T-cell (primary cell): ENCODE data around the gene SETDB1. TPM values are rescaled to one million over a fixed set of nuclear protein-coding genes. Genes with fewer than 3 reads are reported as not detected.

ENCODE experiments used
- ATAC-seq, 4 experiments: fragments of 200-7000 bp in 3 of 4; fragments of 150-1000 bp in 1 of 4; cut with Tn5 transposase; replicated peaks in 1 of 4; 1 replicate in 3 of 4; 2 replicates in 1 of 4; pipeline ENCODE4 v1.10.0; 2021; ENCODE audit warnings: moderate library complexity in 3 of 4, mild to moderate bottlenecking in 2 of 4, moderate number of reproducible peaks in 1 of 4
- CTCF ChIA-PET, 2 donors: fragments of 300-600 bp; sonication (Branson Sonifier 250); formaldehyde crosslinking; loops; one replicate each; lab custom pipeline; 2022; ENCODE audit warnings: antibody characterized with exemption in 2 of 2; lab: Charles Lee
- POLR2A ChIA-PET, 2 donors: fragments of 300-600 bp; sonication (Branson Sonifier 250); formaldehyde crosslinking; loops; one replicate each; lab custom pipeline; 2022; ENCODE audit warnings: antibody characterized with exemption in 2 of 2; lab: Charles Lee
- DNase-seq, 35 experiments: peaks; one replicate each; pipeline versions ENCODE4 v3.0.0 to v3.0.0-alpha.2; 2013 to 2023
- H3K27ac ChIP-seq: one replicate; pipeline ENCODE4 v1.5.1; 2013; ENCODE audit warnings: low read length
- H3K27me3 ChIP-seq, 2 experiments: replicated peaks in 1 of 2; 1 replicate in 1 of 2; 2 replicates in 1 of 2; pipeline versions ENCODE4 v1.6.1 to v1.7.0; 2013; ENCODE audit warnings: low read length in 1 of 2, mixed read lengths in 1 of 2; ENCODE audit not compliant: control insufficient read depth in 2 of 2, insufficient read depth in 2 of 2; ENCODE audit errors: extremely low read depth in 1 of 2
- H3K36me3 ChIP-seq, 2 donors: 1 replicate in 1 of 2; 2 replicates in 1 of 2; pipeline versions ENCODE4 v1.6.1 to v1.7.0; 2013; ENCODE audit warnings: low read length in 1 of 2; ENCODE audit not compliant: control insufficient read depth in 2 of 2, insufficient read depth in 1 of 2; ENCODE audit errors: extremely low read depth in 1 of 2
- H3K4me1 ChIP-seq, 2 experiments: 1 replicate in 1 of 2; 2 replicates in 1 of 2; pipeline versions ENCODE4 v1.6.1 to v1.7.0; 2013; ENCODE audit warnings: low read length in 2 of 2, mixed read lengths in 1 of 2; ENCODE audit not compliant: insufficient read depth in 2 of 2, control insufficient read depth in 1 of 2; ENCODE audit errors: extremely low read depth in 1 of 2
- H3K4me3 ChIP-seq, 2 donors: 1 replicate in 1 of 2; 2 replicates in 1 of 2; pipeline versions ENCODE4 v1.5.1 to v1.7.0; 2013; ENCODE audit warnings: mild to moderate bottlenecking in 2 of 2, low read length in 1 of 2, moderate library complexity in 1 of 2; ENCODE audit not compliant: control insufficient read depth in 1 of 2; ENCODE audit errors: extremely low read depth in 1 of 2
- H3K9me3 ChIP-seq: 2 replicates; pipeline ENCODE4 v1.7.0; 2013
- H3K27ac Mint-ChIP-seq, 2 donors: one replicate each; pipeline ENCODE4 v1.8.0; 2020 to 2021; ENCODE audit warnings: mild to moderate bottlenecking in 2 of 2, mixed read lengths in 2 of 2
- H3K27me3 Mint-ChIP-seq, 2 donors: one replicate each; pipeline ENCODE4 v1.8.0; 2021 to 2022; ENCODE audit warnings: mixed read lengths in 2 of 2
- H3K36me3 Mint-ChIP-seq: one replicate; pipeline ENCODE4 v1.8.0; 2021; ENCODE audit warnings: mixed read lengths
- H3K4me1 Mint-ChIP-seq, 3 donors: one replicate each; pipeline ENCODE4 v1.8.0; 2020 to 2022; ENCODE audit warnings: mixed read lengths in 3 of 3, mild to moderate bottlenecking in 1 of 3
- H3K4me3 Mint-ChIP-seq, 3 donors: one replicate each; pipeline ENCODE4 v1.8.0; 2020 to 2022; ENCODE audit warnings: mild to moderate bottlenecking in 3 of 3, mixed read lengths in 3 of 3, moderate library complexity in 3 of 3
- H3K9me3 Mint-ChIP-seq, 3 donors: one replicate each; pipeline ENCODE4 v1.8.0; 2020 to 2022; ENCODE audit warnings: mixed read lengths in 3 of 3
- WGBS: methylation state at CpG from one replicate; pipeline ENCODE4 v1.1.5; 2013; ENCODE audit warnings: missing lambda C conversion rate; ENCODE audit not compliant: insufficient coverage; 5-methylcytosine and 5-hydroxymethylcytosine counted together
- total RNA-seq, 35 experiments: library from RNA in 6 of 35; stranded (reverse) in 6 of 35; fragments of 120-200 nt in 1 of 35; gene quantifications; one replicate each; pipeline versions ENCODE4 v1.2.1 to v1.2.4 and lab custom pipeline; 2013 to 2026

The SETDB1 gene
- total RNA-seq, 5 donors from 2014 or later (not counting 1 experiment from before 2014, with no cell fraction given), result 44.5 to 72.6 (median 62.5) TPM

DNA sequence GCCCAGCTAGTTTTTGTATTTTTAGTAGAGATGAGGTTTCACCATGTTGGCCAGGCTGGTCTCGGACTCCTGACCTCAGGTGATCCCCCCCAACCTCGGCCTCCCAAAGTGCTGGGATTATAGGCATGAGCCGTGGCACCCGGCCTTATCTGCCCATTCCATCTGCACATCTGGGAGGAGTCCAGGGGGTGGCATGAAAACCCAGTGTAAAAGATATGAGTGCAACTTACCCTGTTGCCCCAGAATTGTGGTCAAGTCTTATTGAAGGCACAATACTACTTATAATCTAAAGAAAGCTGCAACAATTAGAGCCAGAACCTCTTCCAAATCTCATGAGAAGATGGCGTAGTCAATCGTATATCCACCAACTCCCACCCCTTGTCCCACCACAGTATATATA, 20.9 kb upstream of the SETDB1 start:
- ATAC-seq (no peak), DNase-seq (no peak)
- H3K36me3 ChIP-seq, result no peaks in the 10 kb centered on the region
- Mint-ChIP-seq H3K27me3 (no peaks in the 10 kb centered on the region), H3K4me1 (peaks cover 0 to 3% (median 0%) of the 10 kb centered on the region in 3 donors), H3K36me3 (no peaks in the 10 kb centered on the region), H3K4me3 (no peak overlapping the region), H3K9me3 (no peaks in the 10 kb centered on the region), H3K27ac (no peak overlapping the region)
- H3K27me3 ChIP-seq, result no peaks in the 10 kb centered on the region
- ChIA-PET CTCF (interaction anchor here in 1 of 2 donors (0.6 kb wide), 1 partner anchor 589 kb away, joined by 3 read pairs; no protein-coding TSS in a partner anchor), POLR2A (no interaction called here)
- no peak overlapping the region for H3K27ac ChIP-seq
- no peak overlapping the region for H3K4me3 ChIP-seq
- no peaks in the 10 kb centered on the region for H3K4me1 ChIP-seq
- no peaks in the 10 kb centered on the region for H3K9me3 ChIP-seq
- WGBS, result 100% methylated on average over 2 of the region's 6 CpGs

GRCh38 chr1:150906329-150906728, 19.8 kb upstream of the SETDB1 start:
- no peaks in the 10 kb centered on the region for H3K36me3 Mint-ChIP-seq
- H3K27me3 ChIP-seq, result no peaks in the 10 kb centered on the region
- no CpG with 5 or more reads among the region's 1 CpG for WGBS
- no peaks in the 10 kb centered on the region for H3K4me1 ChIP-seq
- ChIA-PET POLR2A (interaction anchor here in 1 of 2 donors (0.6 kb wide), 1 partner anchor 89 kb away, joined by 4 read pairs; no protein-coding TSS in a partner anchor), CTCF (interaction anchor here in 1 of 2 donors (0.6 kb wide), 1 partner anchor 139 kb away, joined by 10 read pairs; no protein-coding TSS in a partner anchor)
- no peak for ATAC-seq
- peaks cover 0 to 3% (median 0%) of the 10 kb centered on the region in 3 donors for H3K4me1 Mint-ChIP-seq
- H3K36me3 ChIP-seq, result no peaks in the 10 kb centered on the region
- H3K9me3 Mint-ChIP-seq, result no peaks in the 10 kb centered on the region
- no peak overlapping the region for H3K4me3 ChIP-seq
- H3K27ac ChIP-seq, result no peak overlapping the region
- H3K27me3 Mint-ChIP-seq, result no peaks in the 10 kb centered on the region
- no peak overlapping the region for H3K4me3 Mint-ChIP-seq
- DNase-seq, result no peak
- no peak overlapping the region for H3K27ac Mint-ChIP-seq
- H3K9me3 ChIP-seq, result no peaks in the 10 kb centered on the region

DNA sequence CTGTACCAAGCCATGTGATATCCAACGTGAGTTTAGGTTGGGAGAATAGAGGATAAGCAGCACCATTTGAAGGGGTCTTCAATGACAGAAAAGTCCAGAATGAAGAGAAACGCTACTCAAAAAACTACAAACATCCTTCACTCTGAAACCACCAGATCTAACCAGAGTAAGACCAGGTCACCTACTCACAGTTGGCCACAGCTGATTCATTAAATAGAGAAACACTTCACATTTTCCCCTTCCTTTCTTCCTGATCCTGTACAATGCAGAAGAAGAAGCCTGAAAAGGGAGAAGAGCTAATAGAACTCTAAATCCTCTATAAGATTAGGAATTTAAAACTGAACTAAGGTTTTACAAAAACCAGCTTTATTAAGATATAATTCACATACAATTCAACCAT, 19.4 kb upstream of the SETDB1 start:
- no peak for DNase-seq
- Histone ChIP-seq H3K36me3 (no peaks in the 10 kb centered on the region), H3K9me3 (no peaks in the 10 kb centered on the region), H3K27me3 (no peaks in the 10 kb centered on the region), H3K4me1 (no peaks in the 10 kb centered on the region), H3K27ac (no peak overlapping the region), H3K4me3 (no peak overlapping the region)
- POLR2A ChIA-PET, result interaction anchor here (0.6 to 1.0 kb wide), 3 partner anchors 19 to 88 kb away, joined by 4 to 7 read pairs (median 6); partner anchors contain the start of gene SETDB1 (in 1 of the 2)
- no peaks in the 10 kb centered on the region for H3K36me3 Mint-ChIP-seq
- H3K27ac Mint-ChIP-seq, result no peak overlapping the region
- H3K4me1 Mint-ChIP-seq, result peaks cover 0 to 3% (median 0%) of the 10 kb centered on the region in 3 donors
- no peaks in the 10 kb centered on the region for H3K9me3 Mint-ChIP-seq
- no peak overlapping the region for H3K4me3 Mint-ChIP-seq
- CTCF ChIA-PET, result interaction anchor here in 1 of 2 donors (0.5 to 0.7 kb wide), 2 partner anchors 31 to 372 kb away, joined by 3 to 5 read pairs; no protein-coding TSS in a partner anchor
- WGBS, result 83% methylated on average over 2 of the region's 2 CpGs
- no peak for ATAC-seq
- no peaks in the 10 kb centered on the region for H3K27me3 Mint-ChIP-seq

- Histone ChIP-seq H3K4me3 (no peak overlapping the region), H3K36me3 (no peaks in the 10 kb centered on the region), H3K27ac (no peak overlapping the region), H3K27me3 (no peaks in the 10 kb centered on the region), H3K9me3 (no peaks in the 10 kb centered on the region), H3K4me1 (no peaks in the 10 kb centered on the region)
- DNase-seq (no peak), ATAC-seq (no peak)
- no peak overlapping the region for H3K27ac Mint-ChIP-seq
- H3K4me3 Mint-ChIP-seq, result no peak overlapping the region
- no CpG with 5 or more reads among the region's 4 CpGs for WGBS
- H3K4me1 Mint-ChIP-seq, result peaks cover 0 to 3% (median 0%) of the 10 kb centered on the region in 3 donors
- POLR2A ChIA-PET, result no interaction called here
- H3K9me3 Mint-ChIP-seq, result no peaks in the 10 kb centered on the region
- CTCF ChIA-PET, result interaction anchor here (0.6 to 0.7 kb wide), 3 partner anchors 32 to 46 kb away, joined by 3 to 4 read pairs (median 3); no protein-coding TSS in a partner anchor
- H3K27me3 Mint-ChIP-seq, result no peaks in the 10 kb centered on the region
- no peaks in the 10 kb centered on the region for H3K36me3 Mint-ChIP-seq
Observed at GRCh38 chr1:150909585-150910180, 16.5 kb upstream of the SETDB1 start.

GRCh38 chr1:150912623-150913022, 13.5 kb upstream of the SETDB1 start:
- Histone ChIP-seq H3K9me3 (no peaks in the 10 kb centered on the region), H3K27me3 (no peaks in the 10 kb centered on the region), H3K4me1 (no peaks in the 10 kb centered on the region), H3K4me3 (no peak overlapping the region), H3K36me3 (no peaks in the 10 kb centered on the region), H3K27ac (no peak overlapping the region)
- ChIA-PET CTCF (no interaction called here), POLR2A (interaction anchor here in 1 of 2 donors (0.6 kb wide), 2 partner anchors 35 to 452 kb away, joined by 6 read pairs; no protein-coding TSS in a partner anchor)
- Mint-ChIP-seq H3K36me3 (no peaks in the 10 kb centered on the region), H3K4me1 (peaks cover 0 to 3% (median 0%) of the 10 kb centered on the region in 3 donors), H3K27me3 (no peaks in the 10 kb centered on the region), H3K9me3 (no peaks in the 10 kb centered on the region), H3K27ac (no peak overlapping the region), H3K4me3 (no peak overlapping the region)
- DNase-seq (no peak), ATAC-seq (no peak)

- Mint-ChIP-seq H3K27me3 (no peaks in the 10 kb centered on the region), H3K36me3 (no peaks in the 10 kb centered on the region)
- WGBS, result 100% methylated on average over 3 of the region's 7 CpGs
Observed at GRCh38 chr1:150917387-150917786, 8.8 kb upstream of the SETDB1 start.

More at GRCh38 chr1:150917387-150917786, 8.8 kb upstream of the SETDB1 start:
- peaks cover 0 to 2% of the 10 kb centered on the region in 2 experiments for H3K27me3 ChIP-seq
- Mint-ChIP-seq H3K4me3 (no peak overlapping the region), H3K27ac (no peak overlapping the region), H3K9me3 (no peaks in the 10 kb centered on the region), H3K4me1 (peaks cover 3 to 5% (median 4%) of the 10 kb centered on the region in 3 donors)
- H3K4me1 ChIP-seq, result peaks cover 0 to 2% of the 10 kb centered on the region in 2 experiments
- no peak overlapping the region for H3K27ac ChIP-seq
- H3K36me3 ChIP-seq, result no peaks in the 10 kb centered on the region
- ChIA-PET POLR2A (no interaction called here), CTCF (no interaction called here)
- ATAC-seq, result no peak
- DNase-seq, result no peak
- no peak overlapping the region for H3K4me3 ChIP-seq
- H3K9me3 ChIP-seq, result no peaks in the 10 kb centered on the region
